Fibroblast of mammary gland (primary cell): ENCODE data around the gene FHIT.
A peak's percentile ranks its signal among the peaks of the same experiment; 100 is the strongest.

Experiments used
- DNase-seq: peaks from one replicate; pipeline ENCODE4 v3.0.0-alpha.2; 2010; ENCODE audit warnings: low read depth
- H3K4me3 ChIP-seq: 2 replicates; pipeline ENCODE4 v1.5.1; 2011; ENCODE audit warnings: low read depth, mild to moderate bottlenecking, low read length, moderate library complexity; ENCODE audit not compliant: control insufficient read depth
- TF ChIP-seq, protein P1 (sequence below): conservative IDR thresholded peaks from 2 replicates; pipeline ENCODE4 v1.5.1; 2011; ENCODE audit warnings: low read depth, low read length, inconsistent platforms; ENCODE audit not compliant: control insufficient read depth, insufficient read depth

FHIT gene

DNA sequence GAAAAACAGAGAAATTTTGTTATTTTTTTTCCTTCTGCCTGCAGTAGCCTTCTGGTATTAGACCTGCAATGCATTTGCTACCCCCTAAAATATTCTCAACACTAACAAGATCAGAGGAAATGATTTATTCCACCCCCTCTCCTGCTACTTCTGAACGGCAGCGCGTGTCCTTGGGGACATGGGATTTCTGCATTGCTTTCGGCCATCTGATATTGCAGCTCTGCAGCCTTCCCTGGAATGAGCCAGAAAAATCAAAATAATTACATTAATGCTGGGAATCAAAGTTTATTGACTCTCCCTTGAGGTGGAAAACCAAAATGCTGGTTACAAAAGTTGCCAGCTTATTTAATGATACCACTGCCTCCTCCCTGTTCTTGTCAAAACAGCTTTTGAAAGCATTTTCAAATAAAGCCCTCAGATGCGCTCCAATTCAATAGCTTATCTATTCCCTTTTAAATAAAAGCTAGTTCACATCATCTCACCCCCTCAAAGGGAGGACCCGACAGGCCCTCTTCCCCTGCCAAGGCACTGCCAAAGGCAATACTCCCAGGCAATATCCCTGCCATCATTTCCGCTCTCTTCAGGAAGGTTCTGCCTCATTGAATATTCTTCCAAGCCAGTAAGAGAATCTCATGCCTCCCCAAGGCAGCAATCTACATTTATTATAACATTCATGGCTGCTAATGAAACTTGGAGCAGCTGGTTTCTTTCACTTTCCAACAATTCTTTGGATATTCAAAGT is 96.6 kb downstream of the FHIT start:
- no peak for DNase-seq
- TF ChIP-seq, protein P1, sequence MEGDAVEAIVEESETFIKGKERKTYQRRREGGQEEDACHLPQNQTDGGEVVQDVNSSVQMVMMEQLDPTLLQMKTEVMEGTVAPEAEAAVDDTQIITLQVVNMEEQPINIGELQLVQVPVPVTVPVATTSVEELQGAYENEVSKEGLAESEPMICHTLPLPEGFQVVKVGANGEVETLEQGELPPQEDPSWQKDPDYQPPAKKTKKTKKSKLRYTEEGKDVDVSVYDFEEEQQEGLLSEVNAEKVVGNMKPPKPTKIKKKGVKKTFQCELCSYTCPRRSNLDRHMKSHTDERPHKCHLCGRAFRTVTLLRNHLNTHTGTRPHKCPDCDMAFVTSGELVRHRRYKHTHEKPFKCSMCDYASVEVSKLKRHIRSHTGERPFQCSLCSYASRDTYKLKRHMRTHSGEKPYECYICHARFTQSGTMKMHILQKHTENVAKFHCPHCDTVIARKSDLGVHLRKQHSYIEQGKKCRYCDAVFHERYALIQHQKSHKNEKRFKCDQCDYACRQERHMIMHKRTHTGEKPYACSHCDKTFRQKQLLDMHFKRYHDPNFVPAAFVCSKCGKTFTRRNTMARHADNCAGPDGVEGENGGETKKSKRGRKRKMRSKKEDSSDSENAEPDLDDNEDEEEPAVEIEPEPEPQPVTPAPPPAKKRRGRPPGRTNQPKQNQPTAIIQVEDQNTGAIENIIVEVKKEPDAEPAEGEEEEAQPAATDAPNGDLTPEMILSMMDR = no peak
- no peak overlapping the region for H3K4me3 ChIP-seq

DNA sequence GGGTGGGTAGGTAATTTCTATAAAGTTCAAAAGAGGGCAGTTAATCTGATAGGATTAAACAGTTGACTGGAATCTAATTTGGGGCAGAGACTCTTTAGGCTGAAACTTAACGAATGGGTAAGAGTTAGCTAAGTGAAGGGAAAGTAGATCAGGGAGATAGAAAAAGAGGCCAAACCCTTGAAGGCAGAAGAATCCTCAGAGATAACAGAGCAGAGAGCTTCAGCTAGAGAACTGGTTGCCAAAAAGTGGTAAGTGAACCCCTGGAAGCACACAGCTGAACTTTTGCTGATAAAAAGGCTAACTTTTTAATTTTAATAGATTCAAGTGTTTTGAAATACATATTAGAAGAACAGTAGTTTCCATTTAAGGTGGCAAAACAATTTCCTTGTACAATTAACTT is 99.2 kb downstream of the FHIT start:
- no peak for DNase-seq
- no peak overlapping the region for H3K4me3 ChIP-seq
- TF ChIP-seq, protein P1 = no peak

DNA sequence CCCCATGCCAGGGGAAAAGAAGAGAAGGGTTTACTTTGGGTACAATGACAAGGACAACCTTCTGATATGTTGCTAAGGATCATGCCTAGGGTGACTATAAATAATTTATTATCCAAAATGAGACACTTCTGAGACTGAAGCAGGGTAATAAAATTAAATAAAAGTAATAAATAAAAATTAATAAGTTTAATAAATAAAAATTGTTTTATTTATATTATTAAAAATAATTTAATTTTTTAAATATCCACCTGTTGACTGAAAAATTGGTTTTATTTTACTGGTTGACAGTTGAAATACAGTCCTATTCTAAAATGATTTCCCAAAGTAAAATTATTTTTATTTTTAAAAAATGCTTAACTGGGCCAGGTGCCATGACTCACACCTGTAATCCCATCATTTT is 102.0 kb downstream of the FHIT start:
- no peak for DNase-seq
- TF ChIP-seq, protein P1 = no peak
- no peak overlapping the region for H3K4me3 ChIP-seq

DNA sequence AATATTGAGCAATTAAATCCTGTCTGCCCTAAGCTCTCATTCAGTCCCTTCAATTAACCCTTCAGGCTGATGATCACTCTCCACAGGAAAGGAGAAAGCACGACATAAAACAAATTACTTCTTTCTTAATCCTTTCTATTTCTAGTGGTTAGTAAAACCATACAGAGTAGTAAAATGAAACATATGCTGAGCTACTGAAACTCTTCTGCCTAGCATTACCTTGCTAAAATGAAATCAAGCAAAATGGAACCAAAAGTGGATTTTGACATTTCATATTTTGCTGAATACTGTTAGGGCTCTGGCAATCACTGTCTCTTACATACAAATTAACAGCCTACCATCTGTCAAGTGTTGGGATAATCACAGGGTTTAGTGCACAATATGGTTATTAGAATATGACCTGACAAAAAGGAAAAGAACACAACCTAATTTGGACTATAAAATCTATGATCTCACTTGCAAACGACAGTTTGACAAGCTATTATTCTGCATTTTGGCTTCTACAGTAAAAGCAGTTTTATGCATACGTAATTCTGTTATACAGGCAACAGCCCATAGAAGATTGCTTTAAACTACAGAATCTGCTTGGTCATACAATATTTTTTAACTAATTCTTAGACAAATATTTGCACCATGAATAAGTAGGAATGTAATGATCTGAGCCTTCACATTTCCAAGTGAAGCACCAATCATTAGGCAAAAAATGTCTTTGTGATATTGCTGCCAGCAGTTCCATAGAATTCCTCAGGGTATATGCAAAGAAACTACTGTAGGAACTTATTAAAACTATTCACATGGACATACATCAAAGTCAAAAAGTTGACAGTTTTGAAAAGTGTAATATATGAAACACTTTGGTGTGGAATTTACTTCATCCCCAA is 105.0 kb downstream of the FHIT start:
- peak; percentile 0 for DNase-seq
- TF ChIP-seq, protein P1 = no peak
- H3K4me3 ChIP-seq = no peak overlapping the region

DNA sequence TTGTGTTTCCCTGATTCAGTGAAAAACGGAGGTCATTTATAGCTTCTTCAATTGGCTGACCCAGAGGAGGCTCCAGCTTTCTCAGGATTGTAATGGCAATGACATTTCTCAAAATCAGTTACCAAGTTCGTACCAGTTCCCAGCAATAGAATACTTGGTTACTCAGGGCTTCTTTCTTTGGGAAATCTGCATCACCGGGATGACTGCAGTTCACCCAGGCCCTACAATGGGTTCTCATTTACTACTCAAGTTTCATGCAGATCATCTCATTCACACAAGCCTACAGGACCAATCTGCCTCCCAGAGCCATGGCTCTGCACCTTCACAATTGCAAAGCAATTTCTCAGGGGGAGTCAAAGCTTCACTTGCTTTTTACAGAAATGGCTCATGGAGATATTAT is 109.6 kb downstream of the FHIT start:
- no peak overlapping the region for H3K4me3 ChIP-seq
- DNase-seq = no peak
- TF ChIP-seq, protein P1 = no peak

DNA sequence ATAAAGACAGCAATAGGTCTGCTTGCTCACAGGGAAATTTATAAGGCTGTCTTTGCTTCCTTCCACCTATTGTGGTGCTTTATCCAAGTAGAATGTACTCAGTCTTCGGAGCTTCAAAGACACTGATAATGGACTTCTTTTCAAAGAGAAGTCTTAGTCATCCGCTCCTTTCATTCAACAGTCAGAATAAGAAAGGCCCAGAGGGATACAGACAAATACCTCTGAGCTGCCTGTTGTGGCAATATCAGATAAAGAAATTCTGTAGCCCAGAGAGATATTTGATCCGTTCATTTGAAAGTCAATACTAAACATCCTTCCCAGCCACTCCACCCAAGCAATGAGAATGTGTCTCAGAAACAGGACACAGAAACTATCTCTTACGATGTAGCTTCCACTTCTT is 110.0 kb downstream of the FHIT start:
- DNase-seq = no peak
- H3K4me3 ChIP-seq = no peak overlapping the region
- TF ChIP-seq, protein P1 = no peak
